Head of caudate nucleus (tissue), 42 donors: Measurements from ENCODE around the gene AASDH.

ENCODE experiments used
- DNase-seq, 42 donors: peaks; one replicate each; pipeline versions ENCODE4 v3.0.0 to v3.0.0-alpha.2; 2020 to 2021; ENCODE audit warnings: mixed read lengths in 7 of 42
- intact Hi-C: fragments of 100-400 bp; cut with DNase I; formaldehyde crosslinking; loops from one replicate; pipeline ENCODE4 v1.15.0; 2022

AASDH gene

DNA sequence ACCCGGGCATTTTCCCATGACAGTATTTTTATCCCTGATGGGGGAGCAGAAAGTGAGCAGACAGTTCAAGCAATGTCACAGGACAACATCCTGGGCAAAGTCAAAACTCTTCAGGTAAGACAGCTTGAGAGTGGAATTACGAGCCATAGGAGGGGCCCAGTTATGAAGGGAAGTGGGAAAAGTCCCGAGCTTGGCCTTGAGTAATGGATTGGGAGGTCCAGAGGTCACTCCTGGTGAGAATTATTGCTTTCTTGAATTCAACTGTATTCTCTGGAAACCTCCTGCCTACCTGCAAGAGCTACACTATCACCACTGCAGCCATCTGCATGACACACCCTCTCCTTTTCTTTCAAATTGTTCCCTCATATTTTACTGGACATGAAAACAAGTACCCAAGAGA is 89.1 kb downstream of the AASDH start:
- intact Hi-C loops = no loop called here
- no peak for DNase-seq

DNA sequence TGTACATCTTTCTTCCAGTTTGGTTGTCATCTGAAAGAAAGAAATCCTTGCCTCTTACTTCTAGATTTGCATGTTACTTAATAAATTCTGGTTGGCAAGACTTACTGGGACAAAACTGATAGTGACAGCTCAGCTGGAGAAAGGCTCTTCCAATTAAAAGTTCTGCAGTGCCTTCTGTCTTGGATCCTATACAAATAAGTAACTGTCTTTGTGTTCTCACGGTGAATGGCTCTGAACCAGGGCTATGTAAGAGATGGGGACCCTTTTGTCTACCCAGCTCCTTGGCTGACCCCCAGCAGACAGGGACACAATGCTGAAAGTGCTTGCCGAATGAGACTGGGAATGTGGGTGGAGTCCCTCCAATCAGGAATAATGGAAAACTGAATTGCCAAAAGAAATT is 89.5 kb downstream of the AASDH start:
- intact Hi-C loops = no loop called here
- no peak for DNase-seq

DNA sequence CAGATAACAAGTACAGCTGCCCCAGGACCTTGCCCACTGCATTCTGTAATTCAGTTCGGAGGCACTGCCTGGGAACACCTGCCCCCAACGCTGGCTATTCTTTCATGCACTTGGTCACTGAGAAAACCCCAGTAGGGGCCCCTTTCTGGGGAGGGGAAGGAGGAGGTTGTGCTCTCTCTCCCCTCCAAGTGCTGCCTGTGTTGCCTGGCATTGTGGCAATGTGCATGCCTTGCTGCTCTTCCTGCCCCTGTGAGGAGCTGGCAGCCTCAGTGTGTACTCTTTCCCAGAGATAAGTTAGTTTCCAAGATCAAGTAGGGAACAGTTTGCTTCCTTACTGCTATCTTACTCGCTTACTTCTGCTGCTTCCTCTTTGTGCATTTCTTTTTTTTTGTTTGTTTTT is 90.8 kb downstream of the AASDH start:
- DNase-seq = no peak
- intact Hi-C loops = no loop called here

DNA sequence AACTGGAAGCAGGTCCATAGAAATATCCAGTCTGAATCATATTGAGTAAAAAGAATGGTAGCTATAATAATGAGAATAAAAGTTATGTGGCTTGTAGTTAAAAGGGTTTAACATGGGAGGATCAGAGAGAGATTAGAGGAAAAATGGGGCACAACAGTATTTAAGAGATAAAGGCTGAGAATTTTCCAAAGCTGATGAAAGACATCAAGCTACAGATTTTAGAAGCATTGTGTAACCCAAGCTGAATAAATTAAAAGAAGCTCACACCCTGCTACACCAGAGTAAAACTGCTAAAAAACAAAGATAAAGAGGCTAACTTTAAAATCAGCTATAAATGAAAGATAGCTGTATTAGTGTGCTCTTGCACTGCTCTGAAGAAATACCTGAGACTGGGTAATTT is 94.2 kb downstream of the AASDH start:
- DNase-seq = no peak
- intact Hi-C loops = no loop called here

DNA sequence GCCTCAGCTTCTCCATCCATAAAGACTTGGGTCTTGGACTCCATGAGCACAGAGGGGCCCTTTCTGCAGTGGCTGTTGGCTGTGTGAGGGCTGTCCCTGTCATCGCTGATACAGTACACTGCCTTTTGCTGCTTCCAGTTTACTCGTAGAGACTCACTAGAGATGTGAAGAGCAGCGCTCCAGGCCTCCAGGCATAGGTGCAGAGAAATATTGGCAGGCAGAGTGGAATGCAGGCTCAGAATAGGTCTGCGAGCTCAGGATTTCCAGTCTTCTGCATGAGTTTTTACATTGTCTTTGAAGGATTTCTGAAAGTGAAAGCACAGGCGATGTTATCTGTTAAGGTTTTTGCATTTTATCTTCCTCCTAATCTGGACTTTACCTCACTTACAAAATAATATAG is 97.4 kb downstream of the AASDH start:
- intact Hi-C loops = no loop called here
- peak in 1 of 42 donors; percentile 17 for DNase-seq

DNA sequence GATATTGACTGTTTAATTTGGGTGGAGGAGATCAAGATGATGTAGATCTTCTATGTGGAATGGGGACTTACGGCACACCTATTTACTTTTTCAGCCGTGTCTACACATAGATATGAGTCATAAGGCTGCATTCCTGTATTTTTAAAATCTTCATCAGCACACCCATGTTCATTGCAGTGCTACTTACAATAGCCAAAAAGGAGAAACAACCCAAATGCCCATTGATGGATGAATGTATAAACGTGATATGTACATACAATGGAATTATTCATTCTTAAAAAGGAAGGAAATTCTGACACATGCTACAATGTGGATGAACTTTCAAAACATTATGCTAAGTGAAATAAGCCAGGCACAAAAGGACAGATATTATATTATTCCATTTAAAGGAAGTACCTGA is 98.6 kb downstream of the AASDH start:
- no peak for DNase-seq
- intact Hi-C loops = no loop called here
